Spleen (tissue), 11 donors: ENCODE data around the gene NTN1. TPM values are rescaled to one million over a fixed set of nuclear protein-coding genes. Genes with fewer than 3 reads are reported as not detected.

Experiments
- DNase-seq: peaks from one replicate; pipeline ENCODE4 v3.0.0-alpha.2; 2020
- H3K27ac ChIP-seq, 8 donors: fragments of 200-600 bp; sonication (generic) in 7 of 8; 1 replicate in 4 of 8; 2 replicates in 4 of 8; pipeline versions ENCODE4 v1.5.0 to v1.8.0; 2016 to 2021; ENCODE audit warnings: inconsistent platforms in 4 of 8, mild to moderate bottlenecking in 4 of 8, moderate library complexity in 1 of 8
- H3K27me3 ChIP-seq, 7 donors: fragments of 200-600 bp; sonication (generic) in 6 of 7; replicated peaks in 1 of 7; 1 replicate in 4 of 7; 2 replicates in 3 of 7; pipeline versions ENCODE4 v1.5.0 to v1.8.0; 2016 to 2021; ENCODE audit warnings: inconsistent platforms in 3 of 7, mild to moderate bottlenecking in 1 of 7
- H3K36me3 ChIP-seq, 6 donors: fragments of 200-600 bp; sonication (generic) in 5 of 6; 1 replicate in 4 of 6; 2 replicates in 2 of 6; pipeline versions ENCODE4 v1.5.0 to v1.8.0; 2016 to 2021; ENCODE audit warnings: inconsistent platforms in 2 of 6
- H3K4me1 ChIP-seq, 6 donors: fragments of 200-600 bp; sonication (generic) in 5 of 6; 1 replicate in 3 of 6; 2 replicates in 3 of 6; pipeline versions ENCODE4 v1.5.0 to v1.8.0; 2016 to 2021; ENCODE audit warnings: inconsistent platforms in 3 of 6
- H3K4me3 ChIP-seq, 8 donors: fragments of 200-600 bp; sonication (generic) in 7 of 8; 1 replicate in 4 of 8; 2 replicates in 4 of 8; pipeline versions ENCODE4 v1.5.0 to v1.8.0; 2016 to 2021; ENCODE audit warnings: inconsistent platforms in 4 of 8, mild to moderate bottlenecking in 4 of 8, moderate library complexity in 2 of 8
- H3K9me3 ChIP-seq, 8 donors: fragments of 200-600 bp; sonication (generic) in 7 of 8; 1 replicate in 4 of 8; 2 replicates in 4 of 8; pipeline versions ENCODE4 v1.5.0 to v1.8.0; 2016 to 2021; ENCODE audit warnings: inconsistent platforms in 4 of 8
- POLR2A ChIP-seq, 3 donors: fragments of 450-650 bp; IDR thresholded peaks; one replicate each; pipeline ENCODE4 v1.5.1; 2017; ENCODE audit warnings: antibody characterized with exemption in 3 of 3, mild to moderate bottlenecking in 1 of 3
- POLR2AphosphoS5 ChIP-seq, 3 donors: sonication (generic); formaldehyde crosslinking; IDR thresholded peaks; one replicate each; pipeline ENCODE4 v1.5.1; 2017; ENCODE audit warnings: antibody characterized with exemption in 3 of 3
- WGBS, 5 donors: extraction: QIAGEN DNeasy Blood & Tissue Kit in 3 of 5; methylation state at CpG; one replicate each; pipeline versions ENCODE4 v1.1.5 to v1.1.7; 2013 to 2018; 5-methylcytosine and 5-hydroxymethylcytosine counted together
- intact Hi-C: fragments of 100-400 bp; cut with DNase I; formaldehyde crosslinking; loops from one replicate; pipeline ENCODE4 v1.15.0; 2023; ENCODE audit warnings: low total_unique reads
- polyA plus RNA-seq, 3 donors: library from polyadenylated mRNA; stranded (reverse); fragments of 200-250 nt; gene quantifications; one replicate each; pipeline ENCODE4 v1.2.1, GENCODE V29; 2013
- total RNA-seq, 7 donors: library from RNA; depleted of rRNA in 3 of 7; stranded (reverse); fragments of >200 nt in 3 of 7; fragmentation: NEBNext Ultra II Directional in 4 of 7; extraction: Animal tissue kit (Norgen Biotek cat#: 25700) in 4 of 7; gene quantifications; one replicate each; pipeline versions ENCODE4 v1.1.0 to v1.2.1, GENCODE V29; 2016 to 2021
- TF ChIP-seq, protein P1 (sequence below), 11 experiments: fragments of 200-600 bp in 7 of 11; fragments of 450-650 bp in 4 of 11; sonication (generic) in 4 of 11; IDR thresholded peaks in 8 of 11; conservative IDR thresholded peaks in 3 of 11; 1 replicate in 7 of 11; 2 replicates in 4 of 11; pipeline versions ENCODE4 v1.4.0 to v1.8.0; 2016 to 2021; ENCODE audit warnings: antibody characterized with exemption in 11 of 11, inconsistent platforms in 4 of 11, mild to moderate bottlenecking in 1 of 11
- donor health status: healthy with polysubstance abuse.
- donor health status: DM: no; HTN: no; CAD: no; lungs with moderate emphysema.
- donor health status: DM: no; HTN: no; CAD: no.
- donor health status: Bipolar disorder and iron deficiency.
- donor health status: healthy.
- donor health status: DM: no; HTN: no; CAD: no.
- donor health status: DM: yes; HTN: yes; CAD: no.

The NTN1 gene
- total and polyA plus RNA-seq, 10 donors, result 0.07 to 0.43 (median 0.23) TPM; not detected in 2

DNA sequence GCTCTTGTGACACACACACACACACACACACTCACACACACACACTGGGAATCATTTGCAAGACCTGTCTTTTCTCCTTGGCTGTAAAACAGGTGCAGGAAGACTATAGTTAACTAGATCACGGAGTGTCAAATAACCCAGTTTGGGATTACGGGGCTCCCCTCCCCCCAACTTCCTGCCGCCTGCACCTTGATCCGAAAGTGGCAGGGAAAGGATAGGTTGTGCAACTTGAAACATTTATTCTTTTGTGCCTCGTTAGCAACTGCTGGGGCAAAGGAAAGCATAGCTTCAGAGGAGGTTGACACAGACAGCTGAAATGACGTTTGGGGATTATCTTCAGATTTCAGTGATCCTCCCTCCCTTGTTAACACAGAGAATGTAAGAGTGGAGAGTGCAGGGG lies 149.5 kb downstream of the NTN1 start:
- TF ChIP-seq, protein P1, sequence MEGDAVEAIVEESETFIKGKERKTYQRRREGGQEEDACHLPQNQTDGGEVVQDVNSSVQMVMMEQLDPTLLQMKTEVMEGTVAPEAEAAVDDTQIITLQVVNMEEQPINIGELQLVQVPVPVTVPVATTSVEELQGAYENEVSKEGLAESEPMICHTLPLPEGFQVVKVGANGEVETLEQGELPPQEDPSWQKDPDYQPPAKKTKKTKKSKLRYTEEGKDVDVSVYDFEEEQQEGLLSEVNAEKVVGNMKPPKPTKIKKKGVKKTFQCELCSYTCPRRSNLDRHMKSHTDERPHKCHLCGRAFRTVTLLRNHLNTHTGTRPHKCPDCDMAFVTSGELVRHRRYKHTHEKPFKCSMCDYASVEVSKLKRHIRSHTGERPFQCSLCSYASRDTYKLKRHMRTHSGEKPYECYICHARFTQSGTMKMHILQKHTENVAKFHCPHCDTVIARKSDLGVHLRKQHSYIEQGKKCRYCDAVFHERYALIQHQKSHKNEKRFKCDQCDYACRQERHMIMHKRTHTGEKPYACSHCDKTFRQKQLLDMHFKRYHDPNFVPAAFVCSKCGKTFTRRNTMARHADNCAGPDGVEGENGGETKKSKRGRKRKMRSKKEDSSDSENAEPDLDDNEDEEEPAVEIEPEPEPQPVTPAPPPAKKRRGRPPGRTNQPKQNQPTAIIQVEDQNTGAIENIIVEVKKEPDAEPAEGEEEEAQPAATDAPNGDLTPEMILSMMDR (IDR thresholded peaks at IDR 0.05 in 8 of 11, conservative IDR thresholded peaks at IDR 0.05 in 3 of 11), result no peak
- no peak for TF ChIP-seq POLR2A (IDR thresholded peaks at IDR 0.05)
- no peak for TF ChIP-seq POLR2AphosphoS5 (IDR thresholded peaks at IDR 0.05)
- Histone ChIP-seq H3K36me3 (no peaks in the 10 kb centered on the region), H3K4me1 (no peaks in the 10 kb centered on the region), H3K9me3 (peaks cover 0 to 13% (median 3%) of the 10 kb centered on the region in 8 donors), H3K4me3 (no peak overlapping the region), H3K27me3 (peaks cover 0 to 8% (median 0%) of the 10 kb centered on the region in 7 donors), H3K27ac (no peak overlapping the region)
- intact Hi-C loops, result no loop called here
- 59 to 71% (median 63%) methylated on average over 6 of the region's 6 CpGs for WGBS, 5 donors
- no peak for DNase-seq

DNA sequence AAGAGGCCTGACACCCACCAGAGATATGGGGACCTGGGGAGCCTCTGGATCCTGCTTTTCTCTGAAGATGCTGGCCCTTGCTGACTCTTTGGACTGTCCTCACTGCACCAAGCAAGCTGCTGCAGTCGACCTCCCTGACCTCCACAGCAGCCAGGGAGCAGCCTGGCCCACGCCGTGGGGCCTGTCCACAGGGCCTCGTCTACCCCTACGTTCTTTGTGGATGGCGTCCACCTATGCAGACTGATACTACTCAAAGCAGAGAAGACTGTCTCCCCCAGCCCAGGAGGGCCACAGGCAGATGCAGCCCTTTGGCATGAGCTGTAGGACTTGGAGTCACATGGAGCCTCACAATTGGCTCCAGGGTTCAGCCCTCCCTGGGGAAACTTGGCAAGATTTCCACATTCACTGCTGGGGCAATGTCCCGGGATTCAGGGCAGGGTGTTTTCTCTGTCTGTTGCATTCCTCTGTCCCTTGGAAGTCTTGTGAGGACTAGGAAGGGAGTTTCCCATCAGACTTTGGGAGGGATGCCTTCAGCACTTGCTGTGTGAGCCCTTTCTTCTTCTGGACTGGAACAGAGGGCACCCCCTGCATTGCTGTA lies 152.2 kb downstream of the NTN1 start:
- no peaks in the 10 kb centered on the region for H3K4me1 ChIP-seq
- 65 to 88% (median 82%) methylated on average over 5 to 7 of the region's 7 CpGs for WGBS, 5 donors
- H3K4me3 ChIP-seq, result no peak overlapping the region
- no peak overlapping the region for H3K27ac ChIP-seq
- peaks cover 0 to 13% (median 3%) of the 10 kb centered on the region in 8 donors for H3K9me3 ChIP-seq
- intact Hi-C loops, result no loop called here
- H3K36me3 ChIP-seq, result no peaks in the 10 kb centered on the region
- peaks cover 0 to 5% (median 0%) of the 10 kb centered on the region in 7 donors for H3K27me3 ChIP-seq
- no peak for TF ChIP-seq POLR2AphosphoS5 (IDR thresholded peaks at IDR 0.05)
- TF ChIP-seq, protein P1 (IDR thresholded peaks at IDR 0.05 in 8 of 11, conservative IDR thresholded peaks at IDR 0.05 in 3 of 11), result no peak
- TF ChIP-seq POLR2A (IDR thresholded peaks at IDR 0.05), result no peak
- no peak for DNase-seq

DNA sequence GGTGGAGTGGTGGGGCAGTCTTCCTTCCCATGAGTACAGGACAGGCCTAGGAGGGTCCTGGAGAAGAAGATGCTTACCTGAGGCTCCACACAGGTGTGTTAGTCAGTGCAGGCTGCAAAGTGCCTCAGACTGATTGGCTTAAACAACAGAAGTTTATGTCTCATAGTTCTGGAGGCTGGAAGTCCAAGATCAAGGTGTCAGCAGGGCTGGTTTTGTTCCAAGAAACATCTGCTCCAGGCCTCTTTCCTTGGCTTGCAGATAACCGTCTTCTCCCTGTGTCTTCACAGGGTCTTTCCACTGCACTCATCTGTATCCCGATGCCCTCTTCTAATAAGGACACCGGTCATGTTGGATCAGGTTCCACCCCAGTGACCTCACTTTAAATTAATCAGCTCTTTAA lies 153.0 kb downstream of the NTN1 start:
- Histone ChIP-seq H3K4me3 (no peak overlapping the region), H3K4me1 (no peaks in the 10 kb centered on the region), H3K36me3 (no peaks in the 10 kb centered on the region), H3K27me3 (peaks cover 0 to 5% (median 0%) of the 10 kb centered on the region in 7 donors), H3K27ac (no peak overlapping the region), H3K9me3 (peaks cover 0 to 13% (median 3%) of the 10 kb centered on the region in 8 donors)
- TF ChIP-seq POLR2A (IDR thresholded peaks at IDR 0.05) (no peak), POLR2AphosphoS5 (IDR thresholded peaks at IDR 0.05) (no peak)
- TF ChIP-seq, protein P1 (IDR thresholded peaks at IDR 0.05 in 8 of 11, conservative IDR thresholded peaks at IDR 0.05 in 3 of 11), result no peak
- WGBS, 5 donors, result 87 to 97% (median 96%) methylated on average over 3 of the region's 3 CpGs
- DNase-seq, result no peak
- intact Hi-C loops, result no loop called here

DNA sequence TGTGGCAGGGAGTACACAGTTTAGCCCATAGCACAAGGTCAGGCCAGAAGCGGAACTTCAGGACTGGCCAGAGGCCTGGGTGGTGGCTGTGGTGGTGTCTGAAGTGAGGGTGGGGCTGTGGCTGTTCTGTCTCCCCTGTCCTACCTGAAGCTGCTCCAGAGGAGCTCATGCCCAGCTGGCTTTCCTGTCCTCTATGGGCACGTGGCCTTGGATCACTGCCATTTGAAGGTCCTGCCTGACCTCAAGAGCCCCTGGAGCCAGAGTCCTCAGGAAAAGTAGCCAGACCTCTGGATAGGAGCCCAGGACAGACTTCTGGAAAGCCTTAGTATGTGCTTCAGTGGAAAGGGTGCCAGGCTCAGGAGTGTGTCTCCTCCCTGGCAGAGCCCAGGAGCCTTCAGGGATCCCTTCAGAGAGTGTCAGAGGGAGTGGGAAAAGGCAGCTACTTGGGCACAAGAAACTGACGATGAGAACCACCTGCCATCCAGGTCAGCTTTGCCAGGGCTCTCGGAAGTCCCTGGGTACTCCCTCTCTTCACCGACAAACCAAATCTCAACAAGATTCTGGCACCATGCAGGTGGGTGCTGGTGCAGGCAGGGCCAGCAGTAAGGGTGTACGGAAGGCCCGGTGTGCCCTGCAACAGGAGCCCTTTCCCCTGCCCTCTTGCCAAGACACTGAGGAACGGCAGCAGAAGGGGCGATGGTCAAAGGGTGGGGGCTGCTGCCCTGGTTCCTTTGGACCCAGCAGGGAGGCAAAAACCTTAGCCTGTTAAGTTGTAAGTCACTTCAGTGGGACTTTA lies 153.7 kb downstream of the NTN1 start:
- Histone ChIP-seq H3K27ac (no peak overlapping the region), H3K4me1 (no peaks in the 10 kb centered on the region), H3K36me3 (no peaks in the 10 kb centered on the region), H3K27me3 (peaks cover 0 to 5% (median 0%) of the 10 kb centered on the region in 7 donors), H3K9me3 (peaks cover 0 to 13% (median 3%) of the 10 kb centered on the region in 8 donors), H3K4me3 (no peak overlapping the region)
- intact Hi-C loops, result no loop called here
- no peak for TF ChIP-seq POLR2A (IDR thresholded peaks at IDR 0.05)
- no peak for TF ChIP-seq POLR2AphosphoS5 (IDR thresholded peaks at IDR 0.05)
- TF ChIP-seq, protein P1 (IDR thresholded peaks at IDR 0.05 in 8 of 11, conservative IDR thresholded peaks at IDR 0.05 in 3 of 11), result no peak
- 82 to 93% (median 87%) methylated on average over 8 to 9 of the region's 9 CpGs for WGBS, 5 donors
- no peak for DNase-seq
